Osteoblast (primary cell): ENCODE measurements around the gene CD99L2. TPM values are rescaled to one million over a fixed set of nuclear protein-coding genes. Genes with fewer than 3 reads are reported as not detected.

Experiments used
- DNase-seq: peaks from one replicate; pipeline ENCODE4 v3.0.0; 2011; ENCODE audit warnings: low spot score, mixed read lengths; ENCODE audit not compliant: insufficient read length; ENCODE audit errors: missing footprints
- H2AFZ ChIP-seq: 2 replicates; pipeline ENCODE4 v1.6.0; 2011; ENCODE audit warnings: mild to moderate bottlenecking, low read length
- H3K27ac ChIP-seq: 2 replicates; pipeline ENCODE4 v1.5.1; 2011; ENCODE audit warnings: mild to moderate bottlenecking, low read depth, low read length, moderate library complexity
- H3K27me3 ChIP-seq: 2 replicates; pipeline ENCODE4 v1.6.0; 2012; ENCODE audit warnings: mild to moderate bottlenecking, control low read depth, inconsistent platforms, low read length, moderate library complexity; ENCODE audit not compliant: insufficient read depth
- H3K36me3 ChIP-seq: 2 replicates; pipeline ENCODE4 v1.5.1; 2011; ENCODE audit warnings: mild to moderate bottlenecking, low read length, control low read depth, moderate library complexity; ENCODE audit not compliant: insufficient read depth
- H3K4me1 ChIP-seq: 2 replicates; pipeline ENCODE4 v1.5.1; 2011; ENCODE audit warnings: mild to moderate bottlenecking, low read length, control low read depth, moderate library complexity; ENCODE audit not compliant: insufficient read depth
- H3K4me2 ChIP-seq: 2 replicates; pipeline ENCODE4 v1.6.0; 2011; ENCODE audit warnings: mild to moderate bottlenecking, low read length; ENCODE audit not compliant: insufficient read depth
- H3K4me3 ChIP-seq: fragments of 200-600 bp; sonication (generic); 3 replicates; pipeline ENCODE4 v1.5.1; 2012; ENCODE audit warnings: mild to moderate bottlenecking, low read length, inconsistent platforms; ENCODE audit not compliant: insufficient read depth
- H3K79me2 ChIP-seq: 2 replicates; pipeline ENCODE4 v1.6.0; 2012; ENCODE audit warnings: mild to moderate bottlenecking, low read length, control low read depth, inconsistent platforms; ENCODE audit not compliant: insufficient read depth
- H3K9me3 ChIP-seq: 2 replicates; pipeline ENCODE4 v1.5.1; 2011; ENCODE audit warnings: low read depth, low read length, control low read depth
- H4K20me1 ChIP-seq: 2 replicates; pipeline ENCODE4 v1.6.0; 2012; ENCODE audit warnings: mild to moderate bottlenecking, low read length, control low read depth; ENCODE audit not compliant: insufficient read depth
- total RNA-seq: library from RNA; depleted of rRNA; stranded (reverse); fragments of >200 nt; gene quantifications from 2 replicates; pipeline ENCODE4 v1.2.3, GENCODE V29; 2012
- TF ChIP-seq, protein P1 (sequence below): IDR thresholded peaks from 2 replicates; pipeline ENCODE4 v1.5.1; 2011; ENCODE audit warnings: mild to moderate bottlenecking, low read depth, low read length, moderate library complexity; ENCODE audit errors: extremely low read depth

Gene CD99L2
- total RNA-seq, 1 donor, result 85.0 TPM

DNA sequence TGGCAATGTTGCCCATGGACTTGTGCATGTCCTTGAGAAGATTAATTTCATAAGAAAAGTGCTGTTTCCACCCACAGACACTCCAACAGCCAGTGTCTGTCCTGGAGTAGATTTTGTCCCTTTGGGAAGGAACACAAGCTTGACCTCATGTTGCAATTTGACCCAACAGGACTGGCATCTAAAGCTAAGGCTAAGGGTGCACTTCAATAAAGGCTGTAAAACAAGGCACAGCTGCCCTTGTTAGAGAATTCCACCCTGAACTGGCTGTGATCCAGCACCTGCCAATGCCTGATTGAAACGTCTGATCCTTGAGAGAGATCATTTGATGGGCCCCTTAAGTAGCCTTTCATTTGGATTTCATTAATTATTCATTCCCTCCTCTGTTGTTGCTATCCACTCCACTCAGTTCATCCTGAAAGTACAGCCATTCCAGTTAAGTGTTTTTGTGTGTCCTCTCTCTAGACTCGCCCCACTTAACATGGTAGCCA lies 56.2 kb downstream of the CD99L2 start:
- Histone ChIP-seq H3K27ac (peak overlapping the region; percentile 13), H4K20me1 (no peaks in the 10 kb centered on the region), H3K27me3 (no peaks in the 10 kb centered on the region), H2AFZ (no peak overlapping the region), H3K9me3 (no peaks in the 10 kb centered on the region), H3K4me2 (peak overlapping the region; percentile 41), H3K79me2 (peaks cover 8% of the 10 kb centered on the region), H3K4me3 (no peak overlapping the region), H3K36me3 (no peaks in the 10 kb centered on the region), H3K4me1 (peaks cover 14% of the 10 kb centered on the region)
- no peak for DNase-seq
- TF ChIP-seq, protein P1, sequence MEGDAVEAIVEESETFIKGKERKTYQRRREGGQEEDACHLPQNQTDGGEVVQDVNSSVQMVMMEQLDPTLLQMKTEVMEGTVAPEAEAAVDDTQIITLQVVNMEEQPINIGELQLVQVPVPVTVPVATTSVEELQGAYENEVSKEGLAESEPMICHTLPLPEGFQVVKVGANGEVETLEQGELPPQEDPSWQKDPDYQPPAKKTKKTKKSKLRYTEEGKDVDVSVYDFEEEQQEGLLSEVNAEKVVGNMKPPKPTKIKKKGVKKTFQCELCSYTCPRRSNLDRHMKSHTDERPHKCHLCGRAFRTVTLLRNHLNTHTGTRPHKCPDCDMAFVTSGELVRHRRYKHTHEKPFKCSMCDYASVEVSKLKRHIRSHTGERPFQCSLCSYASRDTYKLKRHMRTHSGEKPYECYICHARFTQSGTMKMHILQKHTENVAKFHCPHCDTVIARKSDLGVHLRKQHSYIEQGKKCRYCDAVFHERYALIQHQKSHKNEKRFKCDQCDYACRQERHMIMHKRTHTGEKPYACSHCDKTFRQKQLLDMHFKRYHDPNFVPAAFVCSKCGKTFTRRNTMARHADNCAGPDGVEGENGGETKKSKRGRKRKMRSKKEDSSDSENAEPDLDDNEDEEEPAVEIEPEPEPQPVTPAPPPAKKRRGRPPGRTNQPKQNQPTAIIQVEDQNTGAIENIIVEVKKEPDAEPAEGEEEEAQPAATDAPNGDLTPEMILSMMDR, result no peak

DNA sequence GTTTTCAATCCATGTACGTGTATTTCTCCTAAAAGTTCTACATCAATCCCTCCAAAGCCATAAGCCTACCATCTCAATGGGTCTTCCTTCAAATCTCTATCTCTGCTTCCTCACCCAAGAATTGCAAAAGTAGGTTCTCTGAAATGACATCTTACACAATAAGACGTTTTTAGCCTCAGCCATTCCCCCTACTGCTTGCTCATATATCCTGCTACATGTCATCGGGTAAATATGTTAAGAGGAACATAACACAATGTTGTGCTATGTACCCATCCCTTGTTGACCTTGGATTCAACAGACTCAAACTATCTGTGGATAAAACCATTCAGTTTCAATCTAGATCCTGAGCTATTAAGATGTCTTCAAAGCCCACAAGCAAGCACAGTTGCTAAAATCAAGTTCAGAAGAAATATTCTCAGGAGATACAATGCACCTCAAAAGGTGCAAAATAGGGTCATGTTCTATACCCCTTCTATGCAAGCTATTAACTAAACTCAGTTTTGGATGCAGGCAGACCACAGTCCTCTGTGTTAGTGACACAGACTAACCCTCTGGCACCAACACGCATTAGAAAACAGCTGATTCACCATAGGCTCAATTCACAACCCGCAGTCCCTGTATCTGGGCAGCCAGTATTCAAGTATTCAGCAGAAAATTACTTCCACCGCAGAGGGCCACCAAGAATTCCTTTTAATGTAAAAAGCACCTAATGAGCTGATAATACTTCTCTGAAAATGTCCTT lies 56.8 kb downstream of the CD99L2 start:
- Histone ChIP-seq H4K20me1 (no peaks in the 10 kb centered on the region), H3K4me3 (no peak overlapping the region), H3K27ac (peak overlapping the region; percentile 13), H3K79me2 (peaks cover 8% of the 10 kb centered on the region), H3K36me3 (no peaks in the 10 kb centered on the region), H3K27me3 (no peaks in the 10 kb centered on the region), H3K9me3 (no peaks in the 10 kb centered on the region), H3K4me2 (peak overlapping the region; percentile 41), H3K4me1 (peaks cover 14% of the 10 kb centered on the region), H2AFZ (no peak overlapping the region)
- TF ChIP-seq, protein P1, result no peak
- DNase-seq, result peak; percentile 55

DNA sequence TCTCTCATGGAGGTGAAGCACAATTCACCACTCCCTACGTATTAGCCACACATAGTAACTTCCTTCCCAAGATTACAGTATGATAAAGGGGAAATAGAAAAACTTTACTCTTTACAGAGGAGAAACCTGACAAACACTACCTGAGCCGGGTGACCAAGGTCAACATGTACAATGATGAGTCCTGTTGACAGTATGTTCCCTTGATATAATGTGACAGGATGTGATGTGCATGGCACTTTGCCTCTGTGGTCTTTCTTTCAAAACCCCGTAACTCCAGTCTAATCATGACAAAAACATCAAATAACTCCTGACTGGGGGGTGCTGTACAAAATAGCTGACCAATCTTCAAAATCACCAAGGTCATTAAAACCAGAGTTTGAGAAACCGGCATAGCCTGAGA lies 60.6 kb downstream of the CD99L2 start:
- TF ChIP-seq, protein P1, result no peak
- H2AFZ ChIP-seq, result no peak overlapping the region
- H3K4me1 ChIP-seq, result peaks cover 14% of the 10 kb centered on the region
- H3K4me2 ChIP-seq, result no peak overlapping the region
- no peaks in the 10 kb centered on the region for H3K27me3 ChIP-seq
- no peak overlapping the region for H3K27ac ChIP-seq
- H3K36me3 ChIP-seq, result no peaks in the 10 kb centered on the region
- no peak for DNase-seq
- no peak overlapping the region for H3K4me3 ChIP-seq
- no peaks in the 10 kb centered on the region for H4K20me1 ChIP-seq
- H3K9me3 ChIP-seq, result no peaks in the 10 kb centered on the region
- H3K79me2 ChIP-seq, result peaks cover 5% of the 10 kb centered on the region

DNA sequence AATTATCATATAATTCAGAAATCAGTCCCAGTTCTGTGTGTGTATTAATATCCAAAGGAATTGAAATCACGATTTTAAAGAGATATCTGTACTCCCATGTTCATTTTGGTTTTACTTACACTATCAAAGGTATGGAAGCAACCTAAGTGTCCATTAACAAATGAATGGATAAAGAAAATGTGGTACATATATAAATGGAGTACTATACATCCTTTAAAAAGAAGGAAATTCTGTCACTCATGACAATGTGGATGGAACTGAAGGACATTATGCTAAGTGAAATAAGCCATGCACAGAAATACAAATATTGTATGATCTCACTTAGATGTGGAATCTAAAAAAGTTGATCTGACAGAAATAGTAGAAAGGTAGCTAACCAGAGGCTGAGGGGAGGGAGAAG lies 63.8 kb downstream of the CD99L2 start:
- Histone ChIP-seq H3K4me3 (no peak overlapping the region), H3K27ac (no peak overlapping the region), H3K27me3 (no peaks in the 10 kb centered on the region), H3K36me3 (no peaks in the 10 kb centered on the region), H3K79me2 (peaks cover 5% of the 10 kb centered on the region), H3K9me3 (no peaks in the 10 kb centered on the region), H3K4me2 (no peak overlapping the region), H4K20me1 (no peaks in the 10 kb centered on the region), H2AFZ (no peak overlapping the region), H3K4me1 (no peaks in the 10 kb centered on the region)
- TF ChIP-seq, protein P1, result no peak
- no peak for DNase-seq
